Body of pancreas (tissue), 4 donors: ENCODE data around the gene HDAC11. TPM values are rescaled to one million over a fixed set of nuclear protein-coding genes. Genes with fewer than 3 reads are reported as not detected.

Experiments
- ATAC-seq: fragments of 150-250 bp; one replicate; pipeline ENCODE4 v1.9.1; 2016
- DNase-seq, 4 donors: peaks; one replicate each; pipeline ENCODE4 v3.0.0-alpha.2; 2019
- H3K27ac ChIP-seq, 4 donors: fragments of 200-600 bp; sonication (generic); 1 replicate in 3 of 4; 2 replicates in 1 of 4; pipeline versions ENCODE4 v1.5.1 to v1.6.1; 2016 to 2019; ENCODE audit warnings: mild to moderate bottlenecking in 1 of 4, mixed read lengths in 1 of 4, moderate library complexity in 1 of 4
- H3K27me3 ChIP-seq, 2 donors: fragments of 200-600 bp; sonication (generic); one replicate each; pipeline ENCODE4 v1.6.0; 2016; ENCODE audit warnings: mild to moderate bottlenecking in 1 of 2
- H3K36me3 ChIP-seq, 2 donors: fragments of 200-600 bp; sonication (generic); replicated peaks in 1 of 2; 2 replicates each; pipeline ENCODE4 v1.5.1; 2016; ENCODE audit warnings: low read depth in 2 of 2; ENCODE audit not compliant: insufficient read depth in 1 of 2
- H3K4me1 ChIP-seq: fragments of 200-600 bp; sonication (generic); one replicate; pipeline ENCODE4 v1.6.0; 2016
- H3K4me3 ChIP-seq, 2 donors: fragments of 200-600 bp; sonication (generic); 1 replicate in 1 of 2; 2 replicates in 1 of 2; pipeline ENCODE4 v1.5.1; 2016 to 2019
- H3K9me3 ChIP-seq, 3 donors: fragments of 200-600 bp; sonication (generic); 1 replicate in 2 of 3; 2 replicates in 1 of 3; pipeline ENCODE4 v1.5.1; 2016
- POLR2A ChIP-seq, 3 donors: fragments of 450-650 bp; IDR thresholded peaks; one replicate each; pipeline ENCODE4 v1.6.1; 2016; ENCODE audit warnings: antibody characterized with exemption in 3 of 3, mild to moderate bottlenecking in 2 of 3
- WGBS, 2 donors: methylation state at CpG; one replicate each; pipeline ENCODE4 v1.1.5; 2017; 5-methylcytosine and 5-hydroxymethylcytosine counted together
- intact Hi-C: fragments of 100-400 bp; cut with DNase I; formaldehyde crosslinking; loops from one replicate; pipeline ENCODE4 v1.15.1; 2023
- total RNA-seq, 2 donors: library from RNA; depleted of rRNA; stranded (reverse); fragments of >200 nt; gene quantifications; one replicate each; pipeline ENCODE4 v1.1.0, GENCODE V29; 2016
- TF ChIP-seq, protein P1 (sequence below), 7 experiments: fragments of 450-650 bp in 4 of 7; fragments of 200-600 bp in 3 of 7; sonication (generic) in 3 of 7; IDR thresholded peaks; one replicate each; pipeline ENCODE4 v1.5.1; 2016 to 2019; ENCODE audit warnings: antibody characterized with exemption in 7 of 7

HDAC11 gene
- total RNA-seq, 2 donors from 2014 or later, result 13.8 to 45.4 TPM

DNA sequence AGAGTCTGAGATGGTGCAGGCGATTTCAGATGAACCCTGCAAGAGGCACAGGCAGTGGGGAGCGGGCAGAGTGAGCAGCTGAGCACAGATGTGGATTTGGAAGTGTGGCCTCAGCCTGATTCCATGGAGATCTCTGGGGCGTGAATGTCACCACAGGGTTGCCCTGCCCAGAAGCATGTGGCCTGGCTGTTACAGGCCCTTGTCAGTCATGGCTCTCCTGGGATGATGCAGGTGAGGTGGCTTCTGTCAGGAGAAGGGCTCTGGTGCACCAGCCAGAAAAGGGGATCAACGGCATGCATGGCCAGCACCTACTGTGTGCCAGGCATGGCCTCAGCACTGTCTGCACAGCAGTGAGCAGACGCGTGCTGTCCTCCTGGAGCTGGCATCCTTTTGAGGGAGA lies 11.9 kb downstream of the HDAC11 start:
- intact Hi-C loops, result no loop called here
- 90 to 96% methylated on average over 4 to 6 of the region's 6 CpGs for WGBS, 2 donors
- H3K4me1 ChIP-seq, result peaks cover 9% of the 10 kb centered on the region
- no peak overlapping the region for H3K27ac ChIP-seq
- no peak for ATAC-seq
- H3K9me3 ChIP-seq, result no peaks in the 10 kb centered on the region
- H3K27me3 ChIP-seq, result no peaks in the 10 kb centered on the region
- no peaks in the 10 kb centered on the region for H3K36me3 ChIP-seq
- TF ChIP-seq, protein P1, sequence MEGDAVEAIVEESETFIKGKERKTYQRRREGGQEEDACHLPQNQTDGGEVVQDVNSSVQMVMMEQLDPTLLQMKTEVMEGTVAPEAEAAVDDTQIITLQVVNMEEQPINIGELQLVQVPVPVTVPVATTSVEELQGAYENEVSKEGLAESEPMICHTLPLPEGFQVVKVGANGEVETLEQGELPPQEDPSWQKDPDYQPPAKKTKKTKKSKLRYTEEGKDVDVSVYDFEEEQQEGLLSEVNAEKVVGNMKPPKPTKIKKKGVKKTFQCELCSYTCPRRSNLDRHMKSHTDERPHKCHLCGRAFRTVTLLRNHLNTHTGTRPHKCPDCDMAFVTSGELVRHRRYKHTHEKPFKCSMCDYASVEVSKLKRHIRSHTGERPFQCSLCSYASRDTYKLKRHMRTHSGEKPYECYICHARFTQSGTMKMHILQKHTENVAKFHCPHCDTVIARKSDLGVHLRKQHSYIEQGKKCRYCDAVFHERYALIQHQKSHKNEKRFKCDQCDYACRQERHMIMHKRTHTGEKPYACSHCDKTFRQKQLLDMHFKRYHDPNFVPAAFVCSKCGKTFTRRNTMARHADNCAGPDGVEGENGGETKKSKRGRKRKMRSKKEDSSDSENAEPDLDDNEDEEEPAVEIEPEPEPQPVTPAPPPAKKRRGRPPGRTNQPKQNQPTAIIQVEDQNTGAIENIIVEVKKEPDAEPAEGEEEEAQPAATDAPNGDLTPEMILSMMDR (IDR thresholded peaks at IDR 0.05), result no peak
- no peak for TF ChIP-seq POLR2A (IDR thresholded peaks at IDR 0.05)
- H3K4me3 ChIP-seq, result no peak overlapping the region
- no peak for DNase-seq

DNA sequence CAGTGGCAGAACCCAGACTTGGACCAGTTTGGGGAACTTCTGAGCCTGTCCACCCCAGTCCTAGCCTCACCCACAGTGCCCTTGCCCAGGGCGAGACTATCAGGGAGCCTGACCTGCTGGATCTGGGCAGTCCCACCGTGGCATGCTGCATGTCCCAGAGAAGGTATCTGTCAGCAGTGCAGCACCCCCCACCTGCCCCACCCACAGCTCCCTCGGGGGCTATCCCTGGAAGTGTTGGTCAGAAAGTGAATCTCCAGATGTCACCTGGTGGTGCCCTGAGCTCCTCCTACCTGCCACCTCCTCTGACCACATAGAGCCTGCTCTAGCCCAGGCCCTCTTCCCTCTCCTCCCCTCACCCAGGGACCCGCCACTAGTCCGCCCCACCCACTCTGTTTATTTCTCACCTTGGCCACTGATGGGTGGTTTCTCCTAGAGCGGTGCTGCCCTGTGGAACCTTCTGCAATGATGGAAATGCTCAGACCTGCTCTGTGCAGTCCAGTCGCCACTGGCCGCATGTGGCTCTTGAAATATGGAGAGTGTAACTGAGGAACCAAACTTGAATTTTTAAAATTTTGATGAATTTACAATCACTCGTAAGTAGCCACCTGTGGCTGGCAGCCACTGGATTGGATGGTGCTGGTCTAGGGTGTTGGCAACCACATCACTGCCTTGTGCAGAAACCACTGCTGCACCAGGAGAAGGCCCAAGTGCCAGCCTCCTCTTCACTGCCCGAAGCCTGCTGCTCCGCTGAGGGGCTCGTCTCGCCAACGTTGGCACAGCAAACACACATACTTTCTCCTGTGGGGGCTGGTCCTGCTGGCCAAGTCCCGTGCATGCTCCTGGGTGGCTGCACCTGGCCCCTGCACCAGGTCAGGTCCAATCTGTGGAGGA lies 13.1 kb downstream of the HDAC11 start:
- H3K27ac ChIP-seq, result no peak overlapping the region
- ATAC-seq, result no peak
- no peaks in the 10 kb centered on the region for H3K9me3 ChIP-seq
- intact Hi-C loops, result no loop called here
- H3K4me3 ChIP-seq, result no peak overlapping the region
- peaks cover 8% of the 10 kb centered on the region for H3K4me1 ChIP-seq
- WGBS, 2 donors, result 82 to 84% methylated on average over 12 to 15 of the region's 15 CpGs
- TF ChIP-seq, protein P1 (IDR thresholded peaks at IDR 0.05), result no peak
- TF ChIP-seq POLR2A (IDR thresholded peaks at IDR 0.05), result no peak
- DNase-seq, result peak in 1 of 4 donors; percentile 11
- H3K36me3 ChIP-seq, result no peaks in the 10 kb centered on the region
- no peaks in the 10 kb centered on the region for H3K27me3 ChIP-seq

DNA sequence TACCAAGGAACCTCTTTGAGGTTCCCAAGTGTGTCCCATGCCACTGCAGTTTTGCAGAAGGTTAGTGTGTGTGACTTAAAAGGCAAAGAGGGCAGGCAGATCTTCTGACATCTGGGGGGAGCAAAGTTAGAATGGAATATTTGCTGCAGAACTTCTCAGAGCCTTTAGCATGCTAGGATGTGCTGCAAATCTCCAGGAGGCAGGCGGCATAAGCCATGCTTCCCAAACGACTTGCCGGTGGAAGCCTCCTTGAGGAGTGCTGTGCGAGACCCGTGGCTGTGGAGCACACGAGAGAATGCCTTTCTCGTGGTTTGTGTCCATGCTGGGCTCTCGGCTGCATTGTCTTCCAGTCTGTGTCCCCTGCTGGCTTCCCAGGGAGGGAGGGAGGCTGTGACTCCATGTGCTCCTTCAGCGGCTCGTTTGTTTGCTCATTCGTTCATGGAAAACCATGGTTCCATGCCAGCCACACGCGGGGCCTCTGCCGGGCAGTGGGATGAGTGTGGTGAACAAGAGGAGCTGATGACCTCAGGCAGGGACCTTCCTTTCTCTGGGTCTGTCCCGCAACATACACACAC lies 13.8 kb downstream of the HDAC11 start:
- DNase-seq (peak in 1 of 4 donors; percentile 14), ATAC-seq (no peak)
- no peak overlapping the region for H3K4me3 ChIP-seq
- peaks cover 8% of the 10 kb centered on the region for H3K4me1 ChIP-seq
- 68 to 70% methylated on average over 13 to 15 of the region's 15 CpGs for WGBS, 2 donors
- H3K9me3 ChIP-seq, result no peaks in the 10 kb centered on the region
- H3K27ac ChIP-seq, result no peak overlapping the region
- intact Hi-C loops, result loop anchor here (2.0 kb wide), 1 partner anchor 159 kb away; no protein-coding TSS in a partner anchor
- TF ChIP-seq POLR2A (IDR thresholded peaks at IDR 0.05), result no peak
- TF ChIP-seq, protein P1 (IDR thresholded peaks at IDR 0.05), result no peak
- H3K36me3 ChIP-seq, result peaks cover 0 to 1% of the 10 kb centered on the region in 2 donors
- no peaks in the 10 kb centered on the region for H3K27me3 ChIP-seq

DNA sequence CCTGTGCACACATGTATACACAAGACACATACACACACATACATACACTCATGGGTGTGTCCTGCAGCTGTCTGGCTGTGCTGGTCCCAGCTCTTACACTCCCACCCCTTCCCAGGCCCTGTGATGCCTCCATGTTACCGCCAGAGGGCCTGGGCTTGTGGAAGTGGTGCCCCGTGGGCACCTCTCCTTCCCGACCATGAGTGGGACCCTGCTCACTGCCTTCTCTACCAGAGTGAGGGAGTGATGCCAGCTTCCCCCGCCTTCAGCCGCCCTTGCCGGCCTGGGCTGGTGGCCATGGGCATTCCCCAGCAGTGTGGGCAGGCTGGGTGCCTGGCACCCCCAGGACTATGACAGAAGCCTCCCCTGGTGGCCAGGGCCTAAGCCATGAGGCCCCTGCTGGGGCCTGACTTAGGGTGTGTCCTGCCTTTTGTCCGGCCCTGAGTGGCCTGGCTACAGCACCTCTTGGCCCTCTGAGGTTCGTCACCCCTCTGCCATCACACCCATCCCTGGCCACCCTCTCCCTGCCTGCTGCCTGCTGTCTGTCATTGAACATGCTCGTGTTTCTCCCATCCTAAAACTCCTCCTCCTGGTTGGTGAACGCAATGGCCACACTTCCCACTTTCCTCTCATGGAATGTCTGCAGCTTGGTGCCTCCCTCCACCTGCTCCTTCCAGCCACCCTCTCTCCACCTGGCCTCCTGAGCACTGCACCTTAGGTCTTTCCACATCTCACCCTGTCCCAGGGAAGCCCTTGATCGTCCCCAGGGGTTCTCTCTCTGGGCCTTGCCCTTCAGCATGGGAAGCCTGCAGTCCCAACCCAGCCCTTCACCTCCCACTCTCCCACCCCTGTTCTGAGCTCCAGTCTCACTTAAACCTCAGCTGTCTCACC lies 14.6 kb downstream of the HDAC11 start:
- DNase-seq, result peak in 2 of 4 donors; percentile 27 to 35
- Histone ChIP-seq H3K9me3 (no peaks in the 10 kb centered on the region), H3K27ac (no peak overlapping the region), H3K4me1 (peaks cover 8% of the 10 kb centered on the region), H3K36me3 (peaks cover 0 to 1% of the 10 kb centered on the region in 2 donors), H3K27me3 (no peaks in the 10 kb centered on the region), H3K4me3 (no peak overlapping the region)
- no peak for ATAC-seq
- 48 to 61% methylated on average over 6 to 9 of the region's 11 CpGs for WGBS, 2 donors
- no peak for TF ChIP-seq POLR2A (IDR thresholded peaks at IDR 0.05)
- TF ChIP-seq, protein P1 (IDR thresholded peaks at IDR 0.05), result peak in 5 of 7 experiments; percentile 12 to 29 (median 21)
- intact Hi-C loops, result loop anchor here (2.0 kb wide), 1 partner anchor 158 kb away; no protein-coding TSS in a partner anchor
